Neural progenitor cell (in vitro differentiated cells): ENCODE measurements around the gene COQ5.

Experiments used
- CTCF ChIP-seq: fragments of 200-600 bp; sonication (generic); IDR thresholded peaks from 2 replicates; pipeline ENCODE4 v1.5.1; 2017; ENCODE audit warnings: antibody characterized with exemption, mild to moderate bottlenecking
- EZH2 ChIP-seq: fragments of 200-600 bp; sonication (generic); IDR thresholded peaks from 2 replicates; pipeline ENCODE4 v1.6.1; 2017; ENCODE audit warnings: antibody characterized with exemption, mild to moderate bottlenecking, moderate library complexity
- EZH2phosphoT487 ChIP-seq: fragments of 200-600 bp; sonication (generic); IDR thresholded peaks from 2 replicates; pipeline ENCODE4 v1.6.1; 2017; ENCODE audit warnings: antibody characterized with exemption

GRCh38 chr12:120468325-120468820, 60.6 kb downstream of the COQ5 start:
- no peak for TF ChIP-seq CTCF
- TF ChIP-seq EZH2phosphoT487 = no peak
- TF ChIP-seq EZH2 = no peak
